GM18508 (cell line): ENCODE results near the gene CD248.
"Not testable (repeated sequence)": the region's sequence is repeated elsewhere in the genome, so short reads cannot be mapped to it uniquely, and the experiment has no call there.

Experiments
- ATAC-seq: cut with Tn5 transposase; IDR thresholded peaks from one replicate; pipeline ENCODE4 v1.9.1; 2021; ENCODE audit warnings: moderate number of reproducible peaks; ENCODE audit not compliant: insufficient read depth, unreplicated experiment

Gene CD248

GRCh38 chr11:66314561-66315497 is 2.0 kb downstream of the CD248 start:
- no peak for ATAC-seq

- no peak for ATAC-seq
These were observed 2.7 kb downstream of the CD248 start for GRCh38 chr11:66314186-66314501.

GRCh38 chr11:66313321-66314185 is 3.3 kb downstream of the CD248 start:
- ATAC-seq, result no peak

- ATAC-seq, result peak; percentile 23
These were observed 4.1 kb downstream of the CD248 start for GRCh38 chr11:66312549-66313320.

GRCh38 chr11:66311965-66312548 is 4.8 kb downstream of the CD248 start:
- ATAC-seq, result peak; percentile 41

- ATAC-seq, result no peak
These were observed 5.3 kb downstream of the CD248 start for GRCh38 chr11:66311470-66311964.

GRCh38 chr11:66310803-66311440 is 5.9 kb downstream of the CD248 start:
- ATAC-seq, result not testable (repeated sequence)

GRCh38 chr11:66310324-66310723 is 6.5 kb downstream of the CD248 start:
- ATAC-seq, result no peak

GRCh38 chr11:66309475-66309874 is 7.4 kb downstream of the CD248 start:
- no peak for ATAC-seq

- no peak for ATAC-seq
These were observed 14.2 kb downstream of the CD248 start for GRCh38 chr11:66302656-66303055.

GRCh38 chr11:66299186-66299585 is 17.7 kb downstream of the CD248 start:
- no peak for ATAC-seq

GRCh38 chr11:66297610-66298009 is 19.2 kb downstream of the CD248 start:
- ATAC-seq, result no peak

- no peak for ATAC-seq
These were observed 21.9 kb downstream of the CD248 start for GRCh38 chr11:66294626-66295620.

- no peak for ATAC-seq
These were observed 22.8 kb downstream of the CD248 start for GRCh38 chr11:66293777-66294625.

GRCh38 chr11:66293352-66293751 is 23.5 kb downstream of the CD248 start:
- no peak for ATAC-seq

- ATAC-seq, result no peak
These were observed 24.1 kb downstream of the CD248 start for GRCh38 chr11:66292543-66293332.
